ENCODE results near the gene TLX2.

Gene TLX2

DNA sequence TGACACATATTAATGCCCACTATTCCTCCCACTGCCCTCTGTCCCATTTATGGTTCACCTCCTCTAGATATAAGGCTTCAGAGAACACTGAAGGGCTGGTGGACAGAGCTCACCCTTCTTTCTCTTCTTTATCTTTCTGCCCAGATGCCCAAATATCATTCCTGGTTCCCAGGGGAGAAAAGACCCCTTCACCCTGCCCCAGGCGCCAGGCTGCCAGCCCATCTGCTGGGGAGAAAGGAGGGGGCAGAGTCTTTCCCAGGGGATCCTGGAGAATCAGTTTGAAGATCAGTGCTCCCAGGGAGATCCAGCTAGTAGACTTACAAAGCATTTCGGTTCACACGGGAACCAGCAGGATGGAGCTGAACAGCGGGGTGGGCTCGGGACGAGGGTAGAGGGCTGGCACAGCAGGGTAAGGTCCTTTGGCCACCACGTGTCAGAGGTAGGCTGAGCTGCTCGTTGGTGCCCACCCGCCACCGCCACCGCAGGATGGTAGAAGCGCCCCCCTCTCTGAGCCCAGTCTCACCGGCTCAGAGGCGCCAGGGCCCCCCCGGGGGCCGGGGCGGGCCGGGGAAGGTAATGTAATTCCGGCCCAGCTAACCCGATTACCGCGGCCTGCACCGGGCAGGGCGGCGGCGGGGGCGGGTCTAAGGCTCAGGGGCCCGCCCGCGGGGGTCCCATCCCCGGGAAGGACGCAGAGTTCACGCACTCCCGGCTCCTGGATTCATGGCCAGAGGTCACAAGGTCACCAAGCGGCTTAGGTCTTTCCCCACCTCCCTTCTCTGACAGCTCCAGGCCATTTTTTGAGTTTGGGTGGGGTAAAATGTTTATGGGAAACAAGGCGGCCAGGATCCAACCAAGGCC, 1.3 kb upstream of the TLX2 start:
- TF ChIP-seq, protein P1, sequence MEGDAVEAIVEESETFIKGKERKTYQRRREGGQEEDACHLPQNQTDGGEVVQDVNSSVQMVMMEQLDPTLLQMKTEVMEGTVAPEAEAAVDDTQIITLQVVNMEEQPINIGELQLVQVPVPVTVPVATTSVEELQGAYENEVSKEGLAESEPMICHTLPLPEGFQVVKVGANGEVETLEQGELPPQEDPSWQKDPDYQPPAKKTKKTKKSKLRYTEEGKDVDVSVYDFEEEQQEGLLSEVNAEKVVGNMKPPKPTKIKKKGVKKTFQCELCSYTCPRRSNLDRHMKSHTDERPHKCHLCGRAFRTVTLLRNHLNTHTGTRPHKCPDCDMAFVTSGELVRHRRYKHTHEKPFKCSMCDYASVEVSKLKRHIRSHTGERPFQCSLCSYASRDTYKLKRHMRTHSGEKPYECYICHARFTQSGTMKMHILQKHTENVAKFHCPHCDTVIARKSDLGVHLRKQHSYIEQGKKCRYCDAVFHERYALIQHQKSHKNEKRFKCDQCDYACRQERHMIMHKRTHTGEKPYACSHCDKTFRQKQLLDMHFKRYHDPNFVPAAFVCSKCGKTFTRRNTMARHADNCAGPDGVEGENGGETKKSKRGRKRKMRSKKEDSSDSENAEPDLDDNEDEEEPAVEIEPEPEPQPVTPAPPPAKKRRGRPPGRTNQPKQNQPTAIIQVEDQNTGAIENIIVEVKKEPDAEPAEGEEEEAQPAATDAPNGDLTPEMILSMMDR (IDR thresholded peaks at IDR 0.05; ENCODE audit: extremely low read depth, insufficient read depth, missing control alignments) = no peak
- in situ Hi-C loops (cut with MboI; ENCODE audit: low pct_unique_long_range_greater_than_20kb, low sequenced_read_pairs, unreplicated experiment) = no loop called here
- no peak for DNase-seq (ENCODE audit: low spot score)

DNA sequence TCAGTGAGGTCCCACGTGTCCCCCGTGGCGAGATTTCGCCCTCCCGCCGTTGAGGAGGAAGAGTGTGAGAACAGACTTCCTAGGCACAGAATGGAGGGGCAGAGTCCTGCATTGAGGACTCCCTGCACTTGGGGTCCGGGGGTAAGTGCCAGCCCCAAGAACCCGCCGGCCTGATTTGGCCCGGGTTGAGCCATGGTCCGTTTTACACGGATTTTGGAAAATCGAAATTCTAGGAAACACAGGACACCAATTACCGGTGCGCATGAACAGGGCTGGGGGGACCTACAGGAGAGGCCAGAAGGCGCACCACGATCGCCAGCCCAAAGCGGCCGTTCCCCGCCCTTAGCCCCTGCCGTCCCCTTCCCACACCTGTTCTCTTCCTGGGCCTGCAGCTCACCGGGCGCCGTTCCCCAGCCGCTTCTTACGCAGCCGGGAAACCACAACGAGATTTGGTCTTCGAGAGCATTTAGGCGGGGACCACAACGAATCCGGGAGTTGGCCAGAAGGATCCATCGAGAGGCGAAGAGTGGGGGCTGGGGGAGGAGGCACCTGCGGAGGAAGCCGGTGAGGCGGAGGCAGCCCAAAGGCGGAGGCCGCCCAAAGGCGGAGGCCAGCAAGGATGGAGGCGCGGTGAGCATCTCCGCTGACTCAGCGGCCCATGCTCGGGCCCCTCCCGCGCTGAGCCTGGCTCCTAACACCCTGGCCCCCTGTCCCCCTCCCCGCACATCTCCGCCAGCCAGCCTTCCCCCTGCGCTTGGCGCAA, 464 bp upstream of the TLX2 start:
- TF ChIP-seq, protein P1 (IDR thresholded peaks at IDR 0.05; ENCODE audit: extremely low read depth, insufficient read depth, missing control alignments) = no peak
- peak; percentile 54 for DNase-seq (ENCODE audit: low spot score)
- in situ Hi-C loops (cut with MboI; ENCODE audit: low pct_unique_long_range_greater_than_20kb, low sequenced_read_pairs, unreplicated experiment) = no loop called here

DNA sequence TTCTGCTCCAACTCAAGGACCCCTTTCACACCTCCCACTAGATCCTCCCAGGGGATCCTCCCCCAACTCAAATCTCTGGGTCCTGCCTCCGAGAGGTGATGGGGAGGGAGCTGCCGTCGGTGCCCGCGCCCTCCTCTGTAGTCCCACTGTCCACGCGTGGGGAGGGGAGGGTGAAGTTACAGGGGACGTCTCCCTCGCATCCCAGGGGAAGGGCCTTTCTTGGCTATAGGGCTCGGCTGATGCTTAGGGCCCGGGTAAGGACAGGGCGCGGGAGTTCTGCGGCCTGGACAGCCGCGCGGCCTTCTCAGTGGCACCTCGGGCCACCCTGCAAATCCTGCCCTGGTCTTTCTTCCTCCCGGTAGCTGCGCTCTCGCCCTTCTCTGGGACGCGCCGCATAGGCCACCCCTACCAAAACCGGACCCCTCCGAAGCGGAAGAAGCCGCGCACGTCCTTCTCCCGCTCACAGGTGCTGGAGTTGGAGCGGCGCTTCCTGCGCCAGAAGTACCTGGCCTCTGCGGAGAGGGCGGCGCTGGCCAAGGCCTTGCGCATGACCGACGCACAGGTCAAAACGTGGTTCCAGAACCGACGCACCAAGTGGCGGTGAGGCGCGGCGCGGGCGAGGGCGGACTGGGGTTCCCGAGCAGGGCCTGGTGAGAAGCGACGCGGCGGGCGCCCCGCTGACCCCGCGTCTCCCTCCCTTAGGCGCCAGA, 1.2 kb downstream of the TLX2 start:
- TF ChIP-seq, protein P1 (IDR thresholded peaks at IDR 0.05; ENCODE audit: extremely low read depth, insufficient read depth, missing control alignments) = no peak
- in situ Hi-C loops (cut with MboI; ENCODE audit: low pct_unique_long_range_greater_than_20kb, low sequenced_read_pairs, unreplicated experiment) = no loop called here
- DNase-seq (ENCODE audit: low spot score) = no peak

DNA sequence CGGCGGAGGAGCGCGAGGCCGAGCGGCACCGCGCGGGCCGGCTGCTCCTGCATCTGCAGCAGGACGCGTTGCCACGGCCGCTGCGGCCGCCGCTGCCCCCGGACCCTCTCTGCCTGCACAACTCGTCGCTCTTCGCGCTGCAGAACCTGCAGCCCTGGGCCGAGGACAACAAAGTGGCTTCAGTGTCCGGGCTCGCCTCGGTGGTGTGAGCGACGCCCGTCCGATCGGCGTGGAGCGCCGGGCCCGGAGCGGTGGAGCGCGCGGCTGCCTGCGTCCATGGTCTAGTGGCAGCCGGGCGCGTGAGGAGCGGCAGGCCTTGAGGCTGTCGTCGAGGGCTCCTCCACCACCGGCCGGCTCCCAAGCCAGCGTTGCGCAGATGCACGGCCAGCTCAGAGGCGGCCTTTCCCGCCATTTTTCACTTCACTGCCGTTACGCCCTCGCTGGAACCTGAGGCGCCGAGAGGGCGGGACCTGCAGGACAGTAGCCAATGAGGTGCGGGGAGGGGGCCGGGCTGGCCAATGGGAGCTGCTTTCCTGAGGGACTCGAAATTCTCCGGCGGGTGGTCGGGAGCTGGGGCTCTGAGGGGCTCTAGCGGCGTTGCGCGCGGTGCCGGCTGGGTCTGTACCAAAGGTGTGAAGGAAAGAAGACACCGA, 1.9 kb downstream of the TLX2 start:
- DNase-seq (ENCODE audit: low spot score) = peak; percentile 92
- TF ChIP-seq, protein P1 (IDR thresholded peaks at IDR 0.05; ENCODE audit: extremely low read depth, insufficient read depth, missing control alignments) = no peak
- in situ Hi-C loops (cut with MboI; ENCODE audit: low pct_unique_long_range_greater_than_20kb, low sequenced_read_pairs, unreplicated experiment) = no loop called here

DNA sequence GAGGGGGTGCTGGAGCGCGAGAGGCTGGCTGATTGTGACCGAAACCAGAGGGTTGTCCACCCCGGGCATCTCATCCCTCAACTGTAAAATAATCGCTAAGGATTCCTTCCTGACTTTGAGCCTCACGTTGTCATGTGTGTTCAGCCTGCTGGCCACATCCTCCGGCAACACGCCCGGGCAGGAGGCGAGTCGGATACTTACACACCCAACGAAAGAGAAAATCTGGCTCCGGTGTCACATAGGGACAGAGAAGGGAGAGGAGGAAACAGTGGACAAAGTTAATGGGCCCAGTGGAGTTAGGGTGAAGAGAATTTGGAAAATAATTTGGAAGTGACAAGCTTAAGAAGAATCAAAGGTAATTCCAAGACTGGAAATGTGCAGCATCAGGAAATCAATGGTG, 2.4 kb downstream of the TLX2 start:
- in situ Hi-C loops (cut with MboI; ENCODE audit: low pct_unique_long_range_greater_than_20kb, low sequenced_read_pairs, unreplicated experiment) = no loop called here
- DNase-seq (ENCODE audit: low spot score) = no peak
- TF ChIP-seq, protein P1 (IDR thresholded peaks at IDR 0.05; ENCODE audit: extremely low read depth, insufficient read depth, missing control alignments) = no peak

DNA sequence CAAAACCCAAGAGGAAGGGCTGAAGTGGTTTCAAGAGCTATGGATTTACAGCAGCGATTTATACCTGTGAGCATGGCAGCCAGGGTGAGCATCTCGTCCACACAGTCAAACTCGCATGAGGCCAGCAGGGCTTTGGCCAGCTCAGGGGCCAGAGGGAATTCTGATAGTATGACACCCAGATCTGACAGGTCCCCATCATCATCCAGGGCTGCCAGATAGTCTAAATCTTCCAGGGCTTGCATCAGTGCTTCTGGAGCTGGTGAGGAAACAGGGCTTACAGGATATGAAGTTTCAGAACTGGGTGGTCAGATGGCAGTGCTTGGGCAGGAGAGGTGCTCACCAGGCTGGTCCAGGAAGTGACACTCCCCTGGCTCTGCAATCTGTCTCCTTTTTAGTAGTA, 8.3 kb downstream of the TLX2 start:
- no peak for DNase-seq (ENCODE audit: low spot score)
- TF ChIP-seq, protein P1 (IDR thresholded peaks at IDR 0.05; ENCODE audit: extremely low read depth, insufficient read depth, missing control alignments) = no peak
- in situ Hi-C loops (cut with MboI; ENCODE audit: low pct_unique_long_range_greater_than_20kb, low sequenced_read_pairs, unreplicated experiment) = no loop called here
